ENCODE measurements around the gene C4BPA.

C4BPA gene

DNA sequence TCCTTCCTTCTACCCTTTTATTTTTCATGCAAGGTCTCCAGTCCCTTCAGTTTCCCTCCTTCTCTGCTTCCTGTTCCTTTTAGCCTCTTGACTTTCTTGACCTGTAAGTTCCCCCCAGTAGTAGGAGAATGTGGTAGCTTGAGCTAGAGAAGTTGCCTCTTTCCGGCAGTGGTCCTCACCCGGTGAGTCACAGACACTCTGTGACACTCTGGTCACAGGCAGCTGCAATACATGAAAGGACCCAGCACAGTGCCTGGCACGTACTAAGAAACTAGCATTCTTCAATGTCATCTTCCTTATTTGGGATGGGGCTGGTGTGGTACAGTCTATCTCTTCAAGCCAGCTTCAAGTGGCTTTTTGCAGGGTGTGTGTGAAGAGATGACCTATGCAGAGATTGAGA lies 35.0 kb upstream of the C4BPA start:
- H3K27ac ChIP-seq: no peak overlapping the region
- TF ChIP-seq ZFX (IDR thresholded peaks at IDR 0.05; ENCODE audit: borderline replicate concordance): no peak
- TF ChIP-seq, protein P1, sequence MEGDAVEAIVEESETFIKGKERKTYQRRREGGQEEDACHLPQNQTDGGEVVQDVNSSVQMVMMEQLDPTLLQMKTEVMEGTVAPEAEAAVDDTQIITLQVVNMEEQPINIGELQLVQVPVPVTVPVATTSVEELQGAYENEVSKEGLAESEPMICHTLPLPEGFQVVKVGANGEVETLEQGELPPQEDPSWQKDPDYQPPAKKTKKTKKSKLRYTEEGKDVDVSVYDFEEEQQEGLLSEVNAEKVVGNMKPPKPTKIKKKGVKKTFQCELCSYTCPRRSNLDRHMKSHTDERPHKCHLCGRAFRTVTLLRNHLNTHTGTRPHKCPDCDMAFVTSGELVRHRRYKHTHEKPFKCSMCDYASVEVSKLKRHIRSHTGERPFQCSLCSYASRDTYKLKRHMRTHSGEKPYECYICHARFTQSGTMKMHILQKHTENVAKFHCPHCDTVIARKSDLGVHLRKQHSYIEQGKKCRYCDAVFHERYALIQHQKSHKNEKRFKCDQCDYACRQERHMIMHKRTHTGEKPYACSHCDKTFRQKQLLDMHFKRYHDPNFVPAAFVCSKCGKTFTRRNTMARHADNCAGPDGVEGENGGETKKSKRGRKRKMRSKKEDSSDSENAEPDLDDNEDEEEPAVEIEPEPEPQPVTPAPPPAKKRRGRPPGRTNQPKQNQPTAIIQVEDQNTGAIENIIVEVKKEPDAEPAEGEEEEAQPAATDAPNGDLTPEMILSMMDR (IDR thresholded peaks at IDR 0.05): no peak

DNA sequence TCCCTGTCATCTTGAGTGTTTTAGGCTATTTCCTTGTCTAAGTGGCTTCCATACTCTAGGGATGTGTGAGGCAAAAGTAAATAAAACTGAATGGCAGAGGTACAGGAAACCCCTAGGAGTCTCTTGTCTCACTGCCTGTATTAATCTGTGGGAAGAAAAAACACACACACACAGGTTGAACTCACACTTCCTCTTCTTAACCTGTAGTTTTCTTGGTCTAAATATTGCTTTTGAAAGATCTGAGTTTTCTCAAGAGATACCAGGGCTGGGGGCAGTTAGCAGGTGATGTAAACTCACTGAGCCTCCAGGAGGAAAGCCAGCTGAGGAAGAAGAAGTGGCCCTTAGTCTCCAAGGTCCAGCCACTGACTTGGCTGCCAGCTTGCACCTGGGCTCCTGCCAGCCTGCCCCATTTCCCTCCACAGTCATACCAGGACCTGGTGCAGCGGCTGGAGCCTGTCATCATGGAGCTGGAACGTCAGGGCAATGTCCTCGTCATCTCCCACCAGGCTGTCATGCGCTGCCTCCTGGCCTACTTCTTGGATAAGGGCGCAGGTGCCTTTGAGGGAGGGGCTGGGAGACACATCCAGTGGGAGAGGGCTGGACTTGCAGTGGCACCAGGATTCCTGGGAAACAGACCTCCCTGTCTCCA lies 34.1 kb upstream of the C4BPA start:
- H3K27ac ChIP-seq: no peak overlapping the region

DNA sequence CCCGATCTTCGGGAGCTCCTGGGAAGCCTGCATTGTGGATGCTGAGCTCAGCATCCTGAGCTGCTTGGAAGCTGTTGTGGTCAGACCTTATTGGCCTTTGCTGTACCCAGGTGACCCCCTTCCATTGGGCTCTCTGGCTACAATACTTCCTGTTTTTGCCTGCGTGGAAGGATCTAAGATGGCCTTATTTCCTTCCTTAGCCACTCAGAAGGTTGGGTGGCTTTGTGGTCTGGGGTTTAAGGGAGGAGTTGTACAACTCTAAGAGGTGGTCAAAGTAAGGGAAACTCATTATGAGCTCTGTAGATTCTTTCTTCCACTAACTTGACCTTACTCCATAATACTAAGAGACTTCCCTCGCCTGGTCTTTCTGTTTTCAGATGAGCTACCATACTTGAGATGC lies 33.2 kb upstream of the C4BPA start:
- H3K27ac ChIP-seq: no peak overlapping the region
- no peak for TF ChIP-seq ZFX (IDR thresholded peaks at IDR 0.05; ENCODE audit: borderline replicate concordance)
- TF ChIP-seq, protein P1 (IDR thresholded peaks at IDR 0.05): no peak

More for the DNA sequence above, 34.1 kb upstream of the C4BPA start:
- TF ChIP-seq, protein P1 (IDR thresholded peaks at IDR 0.05): no peak
- TF ChIP-seq ZFX (IDR thresholded peaks at IDR 0.05; ENCODE audit: borderline replicate concordance): no peak

DNA sequence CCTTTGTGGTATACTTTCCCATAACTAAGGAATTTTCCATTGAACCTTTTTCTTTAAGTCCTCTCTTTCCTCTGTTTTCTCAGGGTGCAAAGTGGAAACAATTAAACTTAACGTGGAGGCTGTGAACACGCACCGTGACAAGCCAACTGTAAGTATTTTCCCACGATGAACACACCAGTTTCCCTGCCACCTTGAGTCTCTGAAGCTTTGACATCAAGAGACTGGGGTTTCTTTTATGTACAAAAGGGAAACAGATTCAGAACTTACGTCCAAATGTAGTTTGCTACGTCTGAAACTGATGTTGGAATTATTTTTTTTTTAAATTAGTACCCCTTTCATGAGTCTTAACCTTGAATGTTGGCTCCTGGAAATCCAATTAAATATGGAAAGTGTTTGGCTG lies 32.6 kb upstream of the C4BPA start:
- no peak overlapping the region for H3K27ac ChIP-seq
- TF ChIP-seq ZFX (IDR thresholded peaks at IDR 0.05; ENCODE audit: borderline replicate concordance): no peak
- TF ChIP-seq, protein P1 (IDR thresholded peaks at IDR 0.05): no peak

DNA sequence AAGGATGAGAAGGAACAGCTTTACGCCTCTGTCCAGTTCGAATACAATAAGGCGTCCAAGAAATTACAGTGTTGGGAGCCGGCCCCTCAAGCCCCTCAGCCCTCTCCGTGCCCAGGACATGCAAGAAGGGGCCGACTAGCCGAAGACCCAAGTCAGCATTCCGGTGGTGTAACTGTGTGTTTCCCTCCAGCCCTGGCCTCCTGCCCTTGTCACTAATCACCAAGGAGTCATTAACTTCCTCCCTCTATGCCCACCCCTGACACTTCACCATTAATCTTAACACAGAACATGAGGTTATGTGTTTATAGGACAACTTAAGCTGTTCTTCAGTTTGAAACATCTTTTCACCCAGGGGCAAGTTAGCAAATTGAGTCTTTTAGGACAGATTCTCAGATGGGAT lies 31.8 kb upstream of the C4BPA start:
- H3K27ac ChIP-seq: no peak overlapping the region
- no peak for TF ChIP-seq ZFX (IDR thresholded peaks at IDR 0.05; ENCODE audit: borderline replicate concordance)
- TF ChIP-seq, protein P1 (IDR thresholded peaks at IDR 0.05): no peak

DNA sequence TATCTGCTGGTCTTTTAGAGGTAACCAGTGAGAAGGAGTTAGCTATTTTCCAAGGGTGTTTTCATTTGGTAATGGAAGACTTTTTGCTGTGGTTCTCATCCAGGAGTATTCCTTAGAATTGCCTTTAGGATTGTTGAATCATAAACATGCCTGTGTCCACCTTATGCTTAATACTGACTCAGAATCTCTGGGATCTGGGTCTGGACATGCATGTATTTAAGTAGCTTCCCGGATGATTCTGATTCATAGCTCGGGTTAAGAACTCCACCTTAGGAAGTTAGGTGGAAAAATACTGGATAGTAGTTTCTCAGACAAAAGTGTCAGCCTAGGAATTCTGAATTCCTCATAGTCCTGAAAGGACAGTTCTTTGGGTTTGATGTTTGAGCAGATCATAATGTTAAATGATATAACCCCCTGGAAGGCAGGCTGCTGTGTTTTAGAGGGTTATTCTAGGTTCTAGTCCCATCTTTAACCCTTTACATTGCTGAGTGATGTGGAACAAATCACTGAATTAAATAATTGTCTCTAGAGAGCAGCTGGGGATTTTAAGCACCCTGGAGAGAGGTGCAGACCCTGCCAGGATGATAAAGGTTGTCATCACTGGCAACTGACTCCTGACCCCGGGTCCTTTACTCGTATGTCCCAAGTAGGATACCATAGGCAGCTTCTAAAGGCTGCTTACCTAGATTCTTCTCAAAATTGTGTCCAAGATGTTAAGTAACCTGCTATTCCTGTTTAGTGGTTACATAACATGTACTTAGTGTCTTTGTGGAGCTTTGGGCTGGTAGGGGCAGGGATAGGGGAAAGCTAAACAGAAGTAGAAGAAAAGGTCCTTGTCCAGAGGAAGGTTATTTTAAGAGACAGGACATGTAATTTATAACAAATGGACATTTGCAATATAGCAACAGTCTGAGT lies 29.9 kb upstream of the C4BPA start:
- H3K27ac ChIP-seq: no peak overlapping the region
- TF ChIP-seq, protein P1 (IDR thresholded peaks at IDR 0.05): no peak
- TF ChIP-seq ZFX (IDR thresholded peaks at IDR 0.05; ENCODE audit: borderline replicate concordance): no peak

All from 22Rv1 (cell line).